HepG2 (cell line): ENCODE measurements around the gene NIN. TPM values are rescaled to one million over a fixed set of nuclear protein-coding genes. Genes with fewer than 3 reads are reported as not detected.

Source experiments
- AKAP8 ChIP-seq: sonication (generic); formaldehyde crosslinking; IDR thresholded peaks from 2 replicates; pipeline ENCODE4 v1.5.1; 2020; ENCODE audit warnings: mild to moderate bottlenecking, missing genetic modification reagents
- DR1 ChIP-seq: sonication (generic); formaldehyde crosslinking; IDR thresholded peaks from 2 replicates; pipeline ENCODE4 v1.8.0; 2021; ENCODE audit warnings: mild to moderate bottlenecking, missing genetic modification reagents, inconsistent platforms
- FOXM1 ChIP-seq: sonication (generic); formaldehyde crosslinking; IDR thresholded peaks from 2 replicates; pipeline ENCODE4 v1.5.0; 2020; ENCODE audit warnings: missing genetic modification reagents
- GMEB2 ChIP-seq: IDR thresholded peaks from 2 replicates; pipeline ENCODE4 v1.6.1; 2016; ENCODE audit warnings: missing biosample characterization, missing genetic modification reagents, low read depth
- HIC2 ChIP-seq: sonication (generic); formaldehyde crosslinking; IDR thresholded peaks from 2 replicates; pipeline ENCODE4 v1.9.0; 2022; ENCODE audit warnings: low read depth, missing genetic modification reagents
- HNF4G ChIP-seq, 2 experiments: sonication (generic) in 1 of 2; formaldehyde crosslinking in 1 of 2; IDR thresholded peaks; 2 replicates each; pipeline versions ENCODE4 v1.4.0 to v1.6.1; 2011 to 2020; ENCODE audit warnings: borderline replicate concordance in 2 of 2, low read depth in 2 of 2, mild to moderate bottlenecking in 2 of 2, low read length in 1 of 2, missing genetic modification reagents in 1 of 2, moderate library complexity in 1 of 2
- KAT8 ChIP-seq: IDR thresholded peaks from 2 replicates; pipeline ENCODE4 v1.6.1; 2016; ENCODE audit warnings: missing genetic modification reagents, missing compliant biosample characterization
- TFDP1 ChIP-seq: IDR thresholded peaks from 2 replicates; pipeline ENCODE4 v1.6.1; 2016; ENCODE audit warnings: missing compliant biosample characterization, missing genetic modification reagents, borderline replicate concordance
- ZBTB20 ChIP-seq: sonication (generic); formaldehyde crosslinking; IDR thresholded peaks from 2 replicates; pipeline ENCODE4 v1.8.1; 2023; ENCODE audit warnings: missing genetic modification reagents, low read depth, mild to moderate bottlenecking, borderline replicate concordance
- ZBTB8A ChIP-seq: sonication (generic); formaldehyde crosslinking; IDR thresholded peaks from 2 replicates; pipeline ENCODE4 v1.4.0; 2020; ENCODE audit warnings: mild to moderate bottlenecking, low read depth, missing genetic modification reagents, borderline replicate concordance
- ZC3H13 ChIP-seq: sonication (generic); formaldehyde crosslinking; IDR thresholded peaks from 2 replicates; pipeline ENCODE4 v1.8.1; 2023; ENCODE audit warnings: mild to moderate bottlenecking, missing genetic modification reagents, moderate library complexity
- ZNF138 ChIP-seq: sonication (generic); formaldehyde crosslinking; IDR thresholded peaks from 2 replicates; pipeline ENCODE4 v1.5.0; 2020; ENCODE audit warnings: mild to moderate bottlenecking, low read depth, missing genetic modification reagents
- ZNF263 ChIP-seq: sonication (generic); formaldehyde crosslinking; IDR thresholded peaks from 2 replicates; pipeline ENCODE4 v1.4.0; 2020; ENCODE audit warnings: missing genetic modification reagents
- ZNF530 ChIP-seq: sonication (generic); formaldehyde crosslinking; IDR thresholded peaks from 2 replicates; pipeline ENCODE4 v1.5.0; 2020; ENCODE audit warnings: low read depth, mild to moderate bottlenecking, missing genetic modification reagents
- ZNF546 ChIP-seq: sonication (generic); formaldehyde crosslinking; conservative IDR thresholded peaks from 2 replicates; pipeline ENCODE4 v1.8.1; 2023; ENCODE audit warnings: mild to moderate bottlenecking, missing genetic modification reagents
- ZNF709 ChIP-seq: sonication (generic); formaldehyde crosslinking; IDR thresholded peaks from 2 replicates; pipeline ENCODE4 v1.5.0; 2020; ENCODE audit warnings: mild to moderate bottlenecking, missing genetic modification reagents
- polyA plus RNA-seq, 8 experiments: library from polyadenylated mRNA; depleted of rRNA in 3 of 8; stranded (reverse) in 7 of 8; unstranded in 1 of 8; fragments of >200 nt; fragmentation: Illumina TruSeq in 4 of 8; extraction: Trizol in 4 of 8; gene quantifications; 2 replicates each; pipeline versions ENCODE4 v1.2.1 to v1.2.3, GENCODE V29; 2011 to 2016; ENCODE audit warnings: low read depth in 4 of 8, missing spikeins in 1 of 8, mixed read lengths in 1 of 8; ENCODE audit not compliant: insufficient read depth in 1 of 8
- total RNA-seq, 5 experiments: library from RNA; depleted of rRNA; stranded (reverse); fragments of >200 nt; fragmentation: Illumina TruSeq; extraction: Trizol; gene quantifications; 2 replicates each; pipeline ENCODE4 v1.2.3, GENCODE V29; 2016; ENCODE audit warnings: low read depth in 1 of 5
- TF ChIP-seq, protein P1 (sequence below): sonication (generic); formaldehyde crosslinking; IDR thresholded peaks from 2 replicates; pipeline ENCODE4 v1.4.0; 2020; ENCODE audit warnings: missing genetic modification reagents
- TF ChIP-seq, protein P2 (sequence below): sonication (generic); formaldehyde crosslinking; IDR thresholded peaks from 2 replicates; pipeline ENCODE4 v1.4.0; 2020; ENCODE audit warnings: mild to moderate bottlenecking, missing genetic modification reagents

The NIN gene
- total and polyA plus RNA-seq, 2 of the 13 experiments (the other 11 are each of a cell fraction or from before 2014, with no cell fraction given) = 2.8 to 9.7 TPM

DNA sequence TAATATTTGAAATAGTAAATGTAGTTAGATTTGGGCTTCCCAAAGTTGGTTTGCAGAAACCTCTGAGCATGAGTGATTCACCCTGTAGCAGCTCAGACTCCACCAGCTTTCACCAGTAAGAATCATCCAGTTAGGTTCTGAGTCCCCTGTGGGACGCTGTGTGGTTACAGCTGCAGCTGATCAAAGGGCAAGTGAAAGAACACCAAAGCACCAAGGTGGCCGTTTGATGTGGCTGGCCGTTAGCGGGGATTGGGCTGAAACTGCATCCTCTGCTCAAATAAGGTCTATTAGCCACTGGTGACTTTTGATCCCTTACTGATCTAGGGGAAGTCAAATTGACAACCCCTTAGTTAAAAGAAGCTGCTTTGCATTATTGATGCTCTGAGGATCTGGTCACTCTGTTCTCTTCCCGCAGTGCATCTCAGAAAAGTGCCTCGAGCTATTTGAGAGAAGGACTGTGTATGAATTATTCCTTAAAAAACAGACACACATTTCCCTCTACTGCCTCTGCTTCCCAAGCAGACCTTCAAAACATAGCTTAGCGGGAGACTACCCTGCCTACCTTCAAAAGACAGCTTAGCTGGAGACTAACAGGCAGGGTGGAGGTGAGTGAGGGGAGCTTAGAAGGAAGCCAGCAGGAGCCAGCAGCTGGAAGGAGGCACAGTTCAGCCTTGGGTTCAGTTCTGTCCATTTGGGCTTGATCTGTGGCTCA lies 44.6 kb upstream of the NIN start (continued):
- TF ChIP-seq FOXM1 (CRISPR knock-in tag) (no peak), ZBTB8A (CRISPR knock-in tag) (no peak), HNF4G (IDR thresholded peaks at IDR 0.05; ENCODE audit: borderline replicate concordance, low read depth, low read length) (peak; percentile 97), HNF4G (CRISPR knock-in tag; IDR thresholded peaks at IDR 0.05; ENCODE audit: borderline replicate concordance, low read depth) (peak; percentile 85), HIC2 (CRISPR knock-in tag) (no peak), DR1 (CRISPR knock-in tag) (no peak), ZBTB20 (CRISPR knock-in tag) (peak; percentile 35; the same call in 1 of the 2 replicates), ZNF263 (CRISPR knock-in tag) (no peak), ZC3H13 (no peak), ZNF530 (CRISPR knock-in tag) (no peak), KAT8 (CRISPR knock-in tag) (no peak), AKAP8 (CRISPR knock-in tag) (no peak), ZNF138 (no peak), ZNF546 (CRISPR knock-in tag) (no peak), TFDP1 (no peak), GMEB2 (CRISPR knock-in tag) (no peak), ZNF709 (no peak)
- TF ChIP-seq, protein P1, sequence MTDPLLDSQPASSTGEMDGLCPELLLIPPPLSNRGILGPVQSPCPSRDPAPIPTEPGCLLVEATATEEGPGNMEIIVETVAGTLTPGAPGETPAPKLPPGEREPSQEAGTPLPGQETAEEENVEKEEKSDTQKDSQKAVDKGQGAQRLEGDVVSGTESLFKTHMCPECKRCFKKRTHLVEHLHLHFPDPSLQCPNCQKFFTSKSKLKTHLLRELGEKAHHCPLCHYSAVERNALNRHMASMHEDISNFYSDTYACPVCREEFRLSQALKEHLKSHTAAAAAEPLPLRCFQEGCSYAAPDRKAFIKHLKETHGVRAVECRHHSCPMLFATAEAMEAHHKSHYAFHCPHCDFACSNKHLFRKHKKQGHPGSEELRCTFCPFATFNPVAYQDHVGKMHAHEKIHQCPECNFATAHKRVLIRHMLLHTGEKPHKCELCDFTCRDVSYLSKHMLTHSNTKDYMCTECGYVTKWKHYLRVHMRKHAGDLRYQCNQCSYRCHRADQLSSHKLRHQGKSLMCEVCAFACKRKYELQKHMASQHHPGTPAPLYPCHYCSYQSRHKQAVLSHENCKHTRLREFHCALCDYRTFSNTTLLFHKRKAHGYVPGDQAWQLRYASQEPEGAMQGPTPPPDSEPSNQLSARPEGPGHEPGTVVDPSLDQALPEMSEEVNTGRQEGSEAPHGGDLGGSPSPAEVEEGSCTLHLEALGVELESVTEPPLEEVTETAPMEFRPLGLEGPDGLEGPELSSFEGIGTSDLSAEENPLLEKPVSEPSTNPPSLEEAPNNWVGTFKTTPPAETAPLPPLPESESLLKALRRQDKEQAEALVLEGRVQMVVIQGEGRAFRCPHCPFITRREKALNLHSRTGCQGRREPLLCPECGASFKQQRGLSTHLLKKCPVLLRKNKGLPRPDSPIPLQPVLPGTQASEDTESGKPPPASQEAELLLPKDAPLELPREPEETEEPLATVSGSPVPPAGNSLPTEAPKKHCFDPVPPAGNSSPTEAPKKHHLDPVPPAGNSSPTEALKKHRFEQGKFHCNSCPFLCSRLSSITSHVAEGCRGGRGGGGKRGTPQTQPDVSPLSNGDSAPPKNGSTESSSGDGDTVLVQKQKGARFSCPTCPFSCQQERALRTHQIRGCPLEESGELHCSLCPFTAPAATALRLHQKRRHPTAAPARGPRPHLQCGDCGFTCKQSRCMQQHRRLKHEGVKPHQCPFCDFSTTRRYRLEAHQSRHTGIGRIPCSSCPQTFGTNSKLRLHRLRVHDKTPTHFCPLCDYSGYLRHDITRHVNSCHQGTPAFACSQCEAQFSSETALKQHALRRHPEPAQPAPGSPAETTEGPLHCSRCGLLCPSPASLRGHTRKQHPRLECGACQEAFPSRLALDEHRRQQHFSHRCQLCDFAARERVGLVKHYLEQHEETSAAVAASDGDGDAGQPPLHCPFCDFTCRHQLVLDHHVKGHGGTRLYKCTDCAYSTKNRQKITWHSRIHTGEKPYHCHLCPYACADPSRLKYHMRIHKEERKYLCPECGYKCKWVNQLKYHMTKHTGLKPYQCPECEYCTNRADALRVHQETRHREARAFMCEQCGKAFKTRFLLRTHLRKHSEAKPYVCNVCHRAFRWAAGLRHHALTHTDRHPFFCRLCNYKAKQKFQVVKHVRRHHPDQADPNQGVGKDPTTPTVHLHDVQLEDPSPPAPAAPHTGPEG (CRISPR knock-in tag) = no peak
- TF ChIP-seq, protein P2, sequence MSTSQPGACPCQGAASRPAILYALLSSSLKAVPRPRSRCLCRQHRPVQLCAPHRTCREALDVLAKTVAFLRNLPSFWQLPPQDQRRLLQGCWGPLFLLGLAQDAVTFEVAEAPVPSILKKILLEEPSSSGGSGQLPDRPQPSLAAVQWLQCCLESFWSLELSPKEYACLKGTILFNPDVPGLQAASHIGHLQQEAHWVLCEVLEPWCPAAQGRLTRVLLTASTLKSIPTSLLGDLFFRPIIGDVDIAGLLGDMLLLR (CRISPR knock-in tag) = no peak
